GM19043 (cell line): ENCODE measurements around the gene KCNH2.
A peak's percentile ranks its signal among the peaks of the same experiment; 100 is the strongest.

Experiments
- ATAC-seq: cut with Tn5 transposase; IDR thresholded peaks from one replicate; pipeline ENCODE4 v1.9.1; 2021; ENCODE audit warnings: low read depth; ENCODE audit not compliant: unreplicated experiment

Gene KCNH2

DNA sequence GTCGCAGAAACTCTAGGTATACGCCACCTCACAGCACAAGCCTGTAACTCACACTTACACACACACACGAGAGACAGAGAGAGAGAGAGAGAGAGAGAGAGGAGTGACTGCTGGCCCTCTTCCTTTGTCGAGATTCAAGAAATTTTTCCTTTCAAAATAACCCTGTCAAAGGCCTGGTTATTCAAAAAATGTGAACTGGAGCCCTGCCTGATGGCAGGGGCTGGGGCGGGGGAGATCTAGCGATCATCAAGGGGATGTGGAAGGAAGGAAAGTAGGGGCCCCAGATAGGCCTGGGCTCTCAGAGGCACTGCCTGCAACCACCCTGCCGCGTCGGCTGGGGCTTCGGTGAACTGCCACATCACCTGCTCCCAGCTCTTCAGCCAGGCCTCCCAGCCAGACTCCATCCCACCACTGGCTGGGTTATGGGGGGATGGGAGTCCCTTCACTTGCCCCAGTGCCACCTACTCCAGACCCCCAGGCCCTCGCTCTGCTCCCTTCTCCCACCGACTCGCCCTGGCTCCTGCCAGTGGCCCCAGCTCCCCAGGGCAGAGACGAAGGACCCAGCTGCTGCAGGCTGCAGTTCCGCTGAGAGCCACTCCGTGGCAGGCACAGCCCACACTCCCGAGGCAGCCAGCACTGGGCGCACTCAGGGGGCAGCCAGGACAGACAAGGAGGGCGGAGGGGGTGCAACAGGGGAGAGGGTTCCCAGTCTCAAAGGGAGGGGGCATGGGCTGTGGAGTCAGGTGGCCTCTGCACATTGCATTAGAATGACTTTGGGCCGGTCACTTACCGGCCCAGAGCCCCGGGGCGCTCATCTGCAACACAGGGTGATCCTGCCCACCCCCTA is 15.3 kb downstream of the KCNH2 start:
- peak; percentile 73 for ATAC-seq

DNA sequence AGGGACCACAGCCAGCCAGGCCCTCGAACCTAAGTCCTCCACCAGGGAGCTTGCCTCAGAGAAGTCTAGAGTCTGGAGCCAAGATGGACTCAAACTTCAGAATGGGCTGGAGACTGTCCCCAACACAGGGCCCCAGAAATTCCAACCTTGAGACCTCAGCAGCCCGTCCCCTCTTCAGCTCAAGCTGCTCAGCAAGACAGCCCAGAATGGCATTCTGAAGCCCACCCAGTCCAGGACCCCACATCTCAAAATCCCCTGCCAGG is 15.9 kb downstream of the KCNH2 start:
- no peak for ATAC-seq

DNA sequence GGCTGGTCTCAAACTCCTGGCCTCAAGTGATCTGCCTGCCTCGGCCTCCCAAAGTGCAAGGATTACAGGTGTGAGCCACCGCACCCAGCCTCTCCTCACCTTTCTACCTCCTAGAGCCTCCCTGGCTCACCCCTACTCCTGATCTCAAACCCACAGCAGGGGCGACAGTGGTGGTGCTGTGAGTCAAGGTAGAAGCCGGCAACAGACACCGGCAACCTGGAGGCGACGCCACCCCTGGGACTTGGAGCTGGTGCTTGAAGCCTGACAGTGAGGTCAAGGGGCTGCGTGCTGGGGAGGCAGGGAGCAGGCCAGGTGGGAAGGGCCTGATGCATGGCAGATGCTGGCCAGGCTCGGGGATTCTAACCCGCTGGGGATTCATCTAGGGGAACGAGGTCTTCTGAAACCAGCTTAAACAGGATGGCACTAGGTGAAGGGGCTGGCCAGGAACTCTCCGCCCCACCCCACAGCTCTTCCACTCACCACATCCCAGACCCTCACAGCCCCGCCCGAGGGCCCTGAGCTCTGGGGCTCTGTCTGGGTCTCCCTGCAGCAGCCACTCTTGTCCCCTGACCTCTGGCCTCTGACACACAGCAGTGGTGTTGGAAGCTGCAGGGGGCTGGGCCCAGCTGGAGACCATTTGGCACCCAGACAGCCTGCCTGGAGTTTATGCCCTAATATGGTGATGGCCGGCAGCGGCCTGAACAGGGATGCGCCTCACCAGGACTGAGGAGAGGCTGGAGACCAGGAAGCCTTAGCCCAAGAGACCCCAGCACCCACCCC is 16.4 kb downstream of the KCNH2 start:
- no peak for ATAC-seq

DNA sequence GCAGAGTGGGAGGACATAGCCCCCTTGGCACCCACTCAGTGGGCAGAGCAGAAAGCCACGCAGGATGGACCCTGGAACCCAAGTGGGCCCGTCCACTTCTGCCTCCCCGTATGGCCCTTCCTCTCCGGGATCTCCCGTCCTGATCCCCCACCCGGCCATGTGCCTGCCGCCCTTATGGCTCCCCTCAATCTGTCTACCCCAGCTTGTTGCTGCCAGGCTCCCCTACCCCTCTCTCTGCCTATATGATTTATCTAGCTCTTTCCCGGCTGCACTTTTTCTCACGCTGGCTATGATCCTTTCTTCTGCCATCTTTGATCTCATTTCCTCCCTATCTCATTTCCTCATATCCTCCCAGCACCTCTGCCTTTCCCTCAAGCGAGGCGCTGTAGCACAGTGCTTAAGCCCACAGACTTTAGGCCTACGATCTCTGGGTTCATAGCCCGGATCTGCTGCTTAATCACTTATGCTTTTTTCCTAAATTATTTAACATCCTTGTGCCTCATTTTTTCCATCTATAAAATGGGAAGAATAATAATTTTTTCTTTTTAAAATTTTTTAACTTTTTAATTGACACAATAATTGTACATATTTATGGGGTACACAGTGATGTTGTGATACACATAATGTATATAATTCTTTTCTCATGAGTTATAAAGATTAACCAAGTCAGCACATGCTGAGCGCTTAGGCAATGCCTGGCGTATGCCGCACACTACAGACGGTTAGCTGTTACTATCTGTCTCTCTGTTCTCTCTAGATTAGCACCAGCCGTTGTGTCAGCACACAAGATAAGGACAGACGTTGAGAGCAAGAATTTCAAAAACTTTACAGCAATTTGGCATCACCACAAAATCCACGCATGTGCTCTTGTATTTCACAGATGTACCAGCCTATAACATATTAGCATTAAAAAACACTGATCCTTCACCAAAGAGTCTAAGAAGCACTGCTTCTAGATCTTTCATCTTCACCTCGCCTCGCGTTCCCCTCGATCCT is 18.1 kb downstream of the KCNH2 start:
- ATAC-seq = no peak

DNA sequence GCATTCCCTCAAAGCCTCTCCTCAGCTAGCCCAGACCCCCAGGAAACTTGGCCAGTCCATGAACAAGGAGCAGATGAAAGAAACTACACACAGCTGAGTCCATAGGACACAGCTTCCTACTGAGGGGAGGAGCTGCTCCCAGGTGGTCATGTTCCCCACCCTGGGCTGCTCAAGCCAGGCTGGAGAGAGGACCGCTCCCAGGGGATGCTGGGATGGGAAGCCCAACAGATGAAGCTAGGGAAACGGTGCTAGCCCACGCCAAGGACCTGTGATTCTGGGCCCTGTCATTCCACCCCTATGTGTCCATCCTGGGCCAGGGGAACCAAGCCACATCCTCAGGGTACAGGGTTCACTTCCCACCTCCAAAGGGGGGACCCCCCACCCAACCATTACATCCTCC is 19.0 kb downstream of the KCNH2 start:
- ATAC-seq = no peak

DNA sequence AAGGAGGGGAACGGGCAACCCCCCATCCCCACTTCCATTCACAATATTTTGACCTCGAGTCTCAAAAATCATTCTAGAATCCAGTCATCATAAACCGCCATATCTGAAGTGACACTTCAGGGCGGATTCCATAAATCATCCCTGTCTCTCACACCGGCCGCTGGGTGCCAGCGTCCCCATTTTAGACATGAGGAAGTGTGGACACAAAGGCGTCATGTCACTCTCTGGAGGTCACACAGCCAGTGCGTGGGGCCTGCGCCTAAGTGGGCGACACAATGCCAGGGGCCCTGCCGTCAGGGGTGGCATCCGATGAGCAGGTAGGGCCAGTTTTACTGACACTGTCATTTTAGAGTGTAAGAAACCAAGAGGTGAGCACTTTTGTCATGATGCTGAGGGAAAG is 19.5 kb downstream of the KCNH2 start:
- no peak for ATAC-seq

DNA sequence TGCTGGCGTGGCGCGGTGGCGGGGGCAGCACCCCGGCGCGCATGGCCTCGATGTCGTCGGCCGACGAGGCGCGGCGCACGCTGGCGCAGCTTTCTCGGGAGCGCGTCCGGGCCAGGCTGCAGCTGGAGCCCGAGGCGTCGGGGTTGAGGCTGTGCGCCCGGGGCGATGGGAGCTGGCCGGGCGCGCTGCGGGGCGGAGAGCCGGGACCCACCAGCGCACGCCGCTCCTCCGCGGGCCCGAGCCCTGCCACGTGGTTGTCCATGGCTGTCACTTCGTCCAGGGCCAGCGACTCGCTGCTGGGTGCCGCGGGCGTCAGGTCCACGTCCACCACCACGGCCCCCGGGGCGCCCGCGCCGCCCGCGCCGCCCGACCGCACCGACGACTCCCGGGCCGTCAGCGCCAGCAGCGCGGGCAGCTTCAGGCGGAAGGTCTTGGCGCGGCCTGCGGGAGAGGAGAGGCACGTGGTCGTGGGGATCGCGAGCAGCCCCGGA is 20.0 kb downstream of the KCNH2 start:
- ATAC-seq = no peak

DNA sequence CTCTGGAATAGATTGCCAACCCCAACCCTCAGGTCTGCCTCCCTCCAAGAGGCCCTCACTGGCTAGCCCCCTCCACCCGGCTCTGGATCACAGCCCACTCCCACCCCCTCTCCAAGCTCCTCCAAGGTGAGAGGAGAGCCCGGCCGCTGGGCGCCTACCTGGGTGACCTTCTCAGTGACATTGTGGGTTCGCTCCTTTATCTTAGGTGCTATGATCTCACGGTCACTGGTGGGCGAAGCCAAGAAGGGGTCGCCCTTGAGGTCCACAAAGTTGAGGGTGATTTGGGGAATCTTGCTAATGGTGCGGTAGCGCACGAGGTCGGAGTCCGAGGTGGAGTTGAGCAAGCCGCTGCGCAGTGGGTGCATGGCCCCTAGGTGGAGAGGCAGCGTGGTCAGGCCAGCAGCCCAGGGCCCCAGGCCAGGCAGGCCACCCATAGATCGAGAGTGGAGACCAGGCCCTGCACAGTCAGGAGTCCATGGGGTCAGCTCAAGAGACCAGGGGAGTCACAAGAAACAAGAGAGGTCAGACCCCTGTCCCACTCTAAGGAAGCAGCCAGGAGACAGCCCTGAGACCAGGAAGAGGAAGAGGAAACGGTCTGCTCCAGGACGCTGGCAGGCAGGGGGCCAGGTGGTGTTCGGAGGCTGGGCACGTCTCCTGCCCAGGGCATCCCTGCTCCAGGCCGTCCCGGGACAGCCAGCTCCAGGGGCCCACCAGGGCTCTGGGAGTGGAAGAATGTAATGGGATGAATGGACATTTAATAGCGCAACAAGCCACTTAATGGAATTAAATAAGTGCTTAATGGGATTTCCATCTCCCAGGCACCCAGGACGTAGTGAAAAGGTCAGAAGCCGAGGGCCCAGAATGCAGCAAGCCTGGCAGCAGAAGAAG is 20.7 kb downstream of the KCNH2 start:
- ATAC-seq = no peak

DNA sequence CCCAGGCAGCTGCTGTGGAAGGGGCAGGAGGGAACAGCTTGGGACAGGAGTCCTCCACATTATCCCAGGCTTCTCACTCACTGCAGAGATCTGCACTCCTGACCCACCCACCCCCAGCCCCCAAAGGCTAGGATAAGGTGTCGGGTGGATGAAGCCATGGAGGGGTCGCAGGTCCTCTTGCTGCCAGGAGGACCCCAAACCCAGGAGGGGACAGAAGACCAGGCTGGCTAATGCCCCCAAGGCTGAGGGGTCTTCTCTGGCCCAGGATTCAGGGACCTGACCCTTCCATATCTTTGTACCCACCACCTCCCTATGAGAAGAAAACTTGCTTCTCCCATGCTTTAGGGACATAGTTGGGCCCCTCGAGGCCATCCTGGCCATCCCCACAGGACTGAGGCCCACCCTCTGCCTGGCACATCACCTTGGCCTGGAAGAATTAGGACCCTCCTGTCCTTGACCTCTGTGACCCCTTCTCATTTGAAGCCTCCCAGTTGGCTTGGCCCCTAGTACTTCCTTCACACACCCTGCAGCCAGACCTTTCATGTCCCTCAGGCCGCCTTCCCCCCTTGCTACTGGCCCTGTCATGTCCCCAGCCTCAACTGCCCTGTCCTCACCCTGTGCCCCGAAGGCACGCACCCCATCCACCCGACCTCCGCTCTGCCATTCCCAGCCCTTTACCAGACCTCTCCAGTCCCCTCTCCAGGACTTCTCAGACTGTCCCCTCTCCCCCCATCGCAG is 21.6 kb downstream of the KCNH2 start:
- ATAC-seq = no peak

DNA sequence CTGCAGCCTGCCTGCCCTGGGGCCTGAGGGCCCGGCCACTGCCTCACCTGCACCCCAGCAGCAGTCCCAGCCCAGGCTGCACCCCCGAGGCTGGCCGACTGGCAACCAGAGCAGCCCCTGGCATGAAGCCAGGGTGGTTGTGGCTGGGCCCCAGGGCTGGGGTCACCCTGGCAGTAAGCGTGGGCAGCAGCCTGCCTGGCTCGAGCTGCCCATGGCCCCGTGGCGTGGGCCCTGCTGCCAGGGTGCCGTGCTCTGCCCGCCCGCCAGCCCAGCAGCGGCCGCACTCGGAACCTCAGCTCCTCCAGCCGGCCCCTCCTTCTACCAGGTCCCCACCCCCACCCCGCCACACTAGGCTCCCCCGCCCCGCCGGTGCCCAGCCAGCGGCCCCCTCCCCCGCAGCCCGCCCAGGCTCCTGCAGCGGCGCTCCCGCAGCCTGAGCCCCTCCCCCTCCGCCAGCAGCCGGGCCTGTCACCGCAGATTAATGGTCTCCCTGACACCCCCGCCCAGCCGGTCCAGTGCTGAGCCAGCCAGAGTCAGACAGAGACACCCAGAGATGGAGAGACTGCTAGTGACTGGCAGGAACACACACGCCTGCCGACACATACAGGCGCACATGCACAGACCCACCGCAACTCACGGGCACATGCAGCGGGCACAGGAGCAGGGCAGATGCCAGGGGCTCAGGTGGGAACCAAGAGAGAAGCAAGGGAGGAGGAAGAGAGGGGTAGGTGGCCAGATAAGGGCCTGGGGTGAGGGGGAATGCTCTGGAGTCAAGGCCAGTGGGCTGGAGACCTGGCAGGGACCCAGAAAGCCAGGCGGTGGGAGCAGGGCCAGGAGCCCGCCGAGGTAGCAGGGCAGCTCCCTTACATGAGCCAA is 22.4 kb downstream of the KCNH2 start:
- ATAC-seq = no peak

DNA sequence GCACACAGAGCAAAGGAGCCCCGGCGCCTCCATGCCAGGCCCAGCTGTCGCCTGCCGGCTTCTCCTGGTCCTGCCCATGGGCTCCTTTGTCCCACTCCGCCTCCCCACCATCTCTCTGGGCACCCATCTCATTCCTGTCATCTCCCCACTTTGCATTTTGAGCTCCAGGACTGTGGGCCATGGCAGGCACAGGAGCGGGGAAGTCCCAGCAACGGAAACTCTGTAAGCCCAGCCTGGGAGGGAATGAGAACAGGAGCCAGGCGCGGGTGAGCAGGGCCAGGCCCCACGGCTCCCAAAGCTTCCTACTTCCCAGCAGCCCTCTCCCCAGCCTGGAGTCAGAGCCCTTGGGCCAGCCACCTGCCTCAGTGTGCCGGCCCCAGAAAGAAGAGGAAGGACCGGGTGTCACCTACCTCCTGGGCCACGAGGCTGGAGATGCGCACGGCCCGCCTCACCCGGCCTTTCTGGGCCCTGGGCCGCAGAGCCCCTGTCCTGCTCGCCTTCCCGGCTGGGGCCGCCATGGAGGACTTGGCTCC is 23.1 kb downstream of the KCNH2 start:
- ATAC-seq = no peak

DNA sequence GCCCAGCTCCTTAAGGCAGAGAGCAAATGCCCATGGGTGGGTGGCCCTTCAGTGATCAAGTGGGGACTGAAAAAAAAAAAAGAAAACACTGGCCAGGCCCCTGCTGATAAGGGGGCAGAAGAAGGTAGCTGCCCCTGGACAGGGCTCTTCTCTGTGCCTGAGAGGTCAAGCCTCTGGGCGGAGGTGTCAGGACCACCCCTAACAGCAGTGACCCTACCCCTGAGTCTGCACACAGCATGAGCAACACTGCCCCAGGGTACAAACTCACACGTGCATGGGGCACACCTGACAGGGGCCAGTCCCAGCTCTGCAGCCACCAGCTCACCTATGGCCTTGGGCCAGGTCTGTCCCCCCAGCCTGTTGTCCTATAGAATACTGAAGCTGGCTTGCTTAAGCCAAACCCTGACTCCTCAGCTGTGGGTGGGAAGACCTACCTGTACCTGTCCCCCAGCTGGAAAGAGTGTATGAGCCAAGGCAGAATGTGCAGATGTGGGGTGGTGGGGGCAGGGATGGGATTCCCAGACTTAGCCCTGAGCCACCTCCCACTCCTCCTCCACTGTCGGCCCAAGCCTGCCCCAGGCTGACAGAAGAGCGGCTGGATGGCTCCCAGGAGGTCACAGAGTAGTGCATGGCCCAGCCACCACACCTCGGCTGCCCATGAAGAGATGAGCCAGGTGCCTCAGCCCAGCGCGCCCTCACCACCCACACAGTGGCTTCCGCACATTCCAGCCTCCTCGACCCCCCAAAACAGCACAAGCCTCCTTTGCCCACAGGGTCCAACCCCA is 23.7 kb downstream of the KCNH2 start:
- no peak for ATAC-seq

DNA sequence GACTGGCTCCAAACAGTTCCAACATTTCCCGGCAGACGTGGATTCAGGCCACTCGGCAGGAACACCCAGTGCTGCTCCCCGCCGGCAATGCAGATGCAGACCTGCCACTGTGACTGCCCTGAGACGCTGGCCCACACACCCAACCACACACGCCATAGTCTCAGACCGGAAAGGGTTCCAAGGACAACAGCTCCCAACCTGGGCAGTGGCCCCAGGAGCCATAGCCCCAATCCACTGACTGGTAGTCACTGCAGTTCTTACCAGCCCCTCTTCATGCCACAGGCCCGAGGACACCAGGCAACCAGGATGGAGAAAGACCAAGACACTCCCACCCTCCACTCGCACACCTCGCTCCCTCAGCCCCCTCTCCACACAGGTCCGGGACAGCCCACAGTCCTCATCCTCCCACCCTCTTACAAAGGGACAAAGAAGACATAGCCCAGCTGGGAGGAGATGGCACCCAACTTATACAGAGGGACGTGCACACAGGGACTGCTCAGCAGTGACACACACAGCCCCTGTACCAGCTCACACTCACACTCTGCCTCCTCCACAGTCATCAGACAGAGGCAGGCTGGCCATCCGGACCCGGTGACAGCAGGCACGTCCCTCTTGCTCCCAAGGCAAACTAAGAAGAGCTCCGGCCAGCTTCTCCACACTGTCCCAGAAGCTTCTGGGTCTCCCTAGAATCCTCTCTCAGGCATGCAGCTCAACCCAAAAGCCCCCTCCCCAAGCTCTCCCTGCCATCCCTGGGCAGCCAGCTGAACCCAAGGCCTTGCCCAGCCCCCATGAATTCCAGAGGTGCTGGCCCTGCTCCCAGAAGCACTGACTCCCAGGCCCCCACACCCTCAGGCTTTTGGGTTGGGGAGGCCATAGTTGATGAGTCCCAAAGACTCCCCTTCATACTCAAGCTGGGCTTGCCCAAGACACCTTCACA is 24.8 kb downstream of the KCNH2 start:
- no peak for ATAC-seq

DNA sequence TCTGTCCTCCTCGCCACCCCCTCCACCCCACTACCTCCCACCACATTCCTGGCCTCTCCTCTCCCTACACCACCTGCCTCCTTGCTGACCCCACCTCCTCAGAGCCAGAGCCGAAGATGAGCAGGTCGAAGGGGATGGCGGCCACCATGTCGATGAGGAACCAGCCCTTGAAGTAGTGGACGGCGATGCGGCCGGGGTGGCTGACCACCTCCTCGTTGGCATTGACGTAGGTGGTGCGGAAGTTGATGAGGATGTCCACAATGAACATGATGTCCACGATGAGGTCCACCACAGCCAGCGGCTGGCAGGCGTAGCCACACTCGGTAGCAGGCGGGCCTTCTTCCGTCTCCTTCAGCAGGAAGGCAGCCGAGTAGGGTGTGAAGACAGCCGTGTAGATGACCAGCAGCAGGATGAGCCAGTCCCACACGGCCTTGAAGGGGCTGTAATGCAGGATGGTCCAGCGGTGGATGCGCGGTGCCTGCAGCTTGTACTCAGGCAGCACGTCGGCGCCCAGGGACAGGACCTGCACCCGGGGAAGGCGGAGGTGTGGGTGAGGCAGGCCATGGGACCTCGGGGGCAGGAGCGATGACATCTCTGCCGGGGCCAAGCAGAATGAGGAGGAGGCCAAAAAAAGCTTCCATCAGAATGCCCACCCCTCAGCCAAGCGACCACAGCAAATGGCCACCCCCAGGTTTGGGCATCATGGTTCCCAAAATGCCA is 25.6 kb downstream of the KCNH2 start:
- ATAC-seq = no peak

DNA sequence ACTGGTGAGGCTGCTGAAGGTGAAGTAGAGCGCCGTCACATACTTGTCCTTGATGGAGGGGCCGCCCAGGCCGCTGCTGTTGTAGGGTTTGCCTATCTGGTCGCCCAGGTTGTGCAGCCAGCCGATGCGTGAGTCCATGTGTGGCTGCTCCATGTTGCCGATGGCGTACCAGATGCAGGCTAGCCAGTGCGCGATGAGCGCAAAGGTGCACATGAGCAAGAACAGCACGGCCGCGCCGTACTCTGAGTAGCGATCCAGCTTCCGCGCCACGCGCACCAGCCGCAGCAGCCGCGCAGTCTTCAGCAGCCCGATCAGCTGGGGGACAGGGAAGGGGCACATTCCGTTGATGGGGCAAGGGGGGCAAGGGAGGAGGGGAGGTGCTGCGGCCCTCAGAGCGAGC is 26.6 kb downstream of the KCNH2 start:
- no peak for ATAC-seq

DNA sequence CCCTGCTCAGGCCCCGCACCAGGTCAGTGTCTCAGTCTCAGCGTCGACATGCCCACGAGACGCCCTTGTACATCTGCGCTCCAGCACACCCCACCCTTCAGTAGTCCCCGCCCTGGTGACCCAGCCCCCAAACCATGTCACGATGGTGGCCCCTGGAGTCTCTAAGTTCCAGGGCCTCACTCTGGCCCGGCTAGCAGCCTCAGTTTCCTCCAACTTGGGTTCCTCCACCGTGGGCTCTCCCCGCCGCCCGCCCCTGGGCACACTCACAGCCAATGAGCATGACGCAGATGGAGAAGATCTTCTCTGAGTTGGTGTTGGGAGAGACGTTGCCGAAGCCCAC is 27.0 kb downstream of the KCNH2 start:
- no peak for ATAC-seq
